RWPE2 (cell line): ENCODE measurements around the gene ZSCAN20.

ENCODE experiments used
- ATAC-seq: fragments of 200-7000 bp; cut with Tn5 transposase; 3 replicates; pipeline ENCODE4 v1.9.1; 2021; ENCODE audit warnings: low read depth
- DNase-seq: peaks from one replicate; pipeline ENCODE4 v3.0.0-alpha.2; 2020; ENCODE audit warnings: low spot score
- H3K27ac ChIP-seq: fragments of 450-650 bp; 2 replicates; pipeline ENCODE4 v1.5.1; 2017; ENCODE audit warnings: mild to moderate bottlenecking; ENCODE audit not compliant: poor library complexity, severe bottlenecking
- H3K27me3 ChIP-seq: fragments of 250-450 bp; sonication (Bioruptor Pico); 2 replicates; pipeline ENCODE4 v1.5.1; 2021; ENCODE audit warnings: mild to moderate bottlenecking, moderate library complexity; ENCODE audit not compliant: insufficient read depth, poor library complexity, severe bottlenecking
- H3K36me3 ChIP-seq: fragments of 250-450 bp; sonication (Bioruptor Pico); 2 replicates; pipeline ENCODE4 v1.5.1; 2020; ENCODE audit warnings: low read depth, mild to moderate bottlenecking, moderate library complexity
- H3K4me1 ChIP-seq: fragments of 250-450 bp; sonication (Bioruptor Pico); 2 replicates; pipeline ENCODE4 v1.5.1; 2021; ENCODE audit warnings: mild to moderate bottlenecking, moderate library complexity; ENCODE audit not compliant: insufficient read depth, poor library complexity, severe bottlenecking
- H3K4me3 ChIP-seq: fragments of 250-450 bp; sonication (Bioruptor Pico); 2 replicates; pipeline ENCODE4 v1.5.1; 2021; ENCODE audit warnings: mild to moderate bottlenecking, moderate library complexity; ENCODE audit not compliant: severe bottlenecking
- H3K9me3 ChIP-seq: fragments of 250-450 bp; sonication (Bioruptor Pico); 2 replicates; pipeline ENCODE4 v1.5.1; 2021; ENCODE audit warnings: mild to moderate bottlenecking, moderate library complexity; ENCODE audit not compliant: severe bottlenecking
- TF ChIP-seq, protein P1 (sequence below): fragments of 450-650 bp; IDR thresholded peaks from one replicate; pipeline ENCODE4 v1.5.1; 2017; ENCODE audit warnings: mild to moderate bottlenecking, moderate library complexity; ENCODE audit not compliant: poor library complexity, severe bottlenecking

ZSCAN20 gene

DNA sequence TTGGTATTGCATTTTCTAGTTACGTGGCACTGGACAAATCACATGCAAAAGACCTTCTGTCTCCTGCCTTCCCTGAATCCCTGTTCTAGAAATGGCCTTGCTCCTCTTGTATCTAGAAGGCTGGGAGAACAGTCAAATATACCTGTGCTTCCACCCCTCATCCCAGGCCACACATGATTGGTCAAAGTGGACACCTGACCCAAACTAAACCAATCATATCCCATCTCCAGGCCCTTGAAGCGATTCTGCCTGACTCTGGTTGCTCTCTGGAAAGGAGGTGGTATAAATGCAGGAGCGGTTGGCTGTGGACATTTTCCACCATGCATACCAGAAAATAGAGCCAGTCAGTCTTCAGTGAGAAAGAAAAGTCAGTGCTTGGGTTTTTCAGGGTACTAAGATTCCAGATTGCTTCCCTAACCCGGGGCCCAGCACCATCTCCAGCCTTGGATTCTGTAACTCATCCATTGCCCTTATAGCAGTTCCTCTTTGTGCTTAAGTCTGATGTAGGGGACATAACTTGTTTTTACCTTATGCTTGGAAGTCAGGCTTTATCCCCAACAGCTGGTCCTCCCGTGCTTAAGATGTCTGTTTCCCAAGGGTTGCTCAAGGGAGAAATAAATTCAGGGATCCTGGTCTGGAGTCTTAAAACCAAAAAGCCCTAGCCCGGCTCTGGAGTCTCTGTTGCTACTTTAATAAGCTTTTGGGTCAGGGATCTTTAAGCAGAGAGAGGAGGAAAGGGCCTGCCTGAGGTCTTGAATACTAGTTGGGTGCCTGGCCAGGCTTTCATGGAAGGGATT lies 33.9 kb upstream of the ZSCAN20 start:
- Histone ChIP-seq H3K27ac (peak overlapping the region; percentile 58), H3K4me1 (peaks cover 49% of the 10 kb centered on the region), H3K9me3 (no peaks in the 10 kb centered on the region), H3K4me3 (no peak overlapping the region), H3K36me3 (no peaks in the 10 kb centered on the region), H3K27me3 (no peaks in the 10 kb centered on the region)
- no peak for ATAC-seq
- TF ChIP-seq, protein P1, sequence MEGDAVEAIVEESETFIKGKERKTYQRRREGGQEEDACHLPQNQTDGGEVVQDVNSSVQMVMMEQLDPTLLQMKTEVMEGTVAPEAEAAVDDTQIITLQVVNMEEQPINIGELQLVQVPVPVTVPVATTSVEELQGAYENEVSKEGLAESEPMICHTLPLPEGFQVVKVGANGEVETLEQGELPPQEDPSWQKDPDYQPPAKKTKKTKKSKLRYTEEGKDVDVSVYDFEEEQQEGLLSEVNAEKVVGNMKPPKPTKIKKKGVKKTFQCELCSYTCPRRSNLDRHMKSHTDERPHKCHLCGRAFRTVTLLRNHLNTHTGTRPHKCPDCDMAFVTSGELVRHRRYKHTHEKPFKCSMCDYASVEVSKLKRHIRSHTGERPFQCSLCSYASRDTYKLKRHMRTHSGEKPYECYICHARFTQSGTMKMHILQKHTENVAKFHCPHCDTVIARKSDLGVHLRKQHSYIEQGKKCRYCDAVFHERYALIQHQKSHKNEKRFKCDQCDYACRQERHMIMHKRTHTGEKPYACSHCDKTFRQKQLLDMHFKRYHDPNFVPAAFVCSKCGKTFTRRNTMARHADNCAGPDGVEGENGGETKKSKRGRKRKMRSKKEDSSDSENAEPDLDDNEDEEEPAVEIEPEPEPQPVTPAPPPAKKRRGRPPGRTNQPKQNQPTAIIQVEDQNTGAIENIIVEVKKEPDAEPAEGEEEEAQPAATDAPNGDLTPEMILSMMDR, result no peak
- DNase-seq, result no peak

DNA sequence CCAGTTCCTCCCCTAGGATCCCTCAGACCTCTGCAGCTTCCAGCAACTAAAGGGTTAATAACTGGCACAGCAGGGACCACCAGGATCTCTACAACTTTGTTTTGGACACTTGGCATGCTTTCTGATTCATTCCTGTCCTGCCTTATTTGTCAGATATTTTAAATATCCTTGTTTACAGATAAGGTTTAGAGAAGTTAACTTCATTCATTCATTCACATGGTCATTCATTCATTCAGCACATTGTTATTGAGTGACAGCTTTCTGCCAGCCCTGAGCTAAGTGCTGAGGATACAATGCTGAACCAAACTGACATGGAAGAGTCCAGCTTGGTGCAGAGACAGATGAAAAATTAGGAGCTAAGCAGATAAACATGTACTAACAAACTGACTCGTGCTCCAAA lies 32.8 kb upstream of the ZSCAN20 start:
- no peaks in the 10 kb centered on the region for H3K36me3 ChIP-seq
- no peak for DNase-seq
- TF ChIP-seq, protein P1, result no peak
- no peak overlapping the region for H3K4me3 ChIP-seq
- H3K9me3 ChIP-seq, result no peaks in the 10 kb centered on the region
- H3K4me1 ChIP-seq, result peaks cover 40% of the 10 kb centered on the region
- H3K27ac ChIP-seq, result peak overlapping the region; percentile 58
- ATAC-seq, result no peak
- no peaks in the 10 kb centered on the region for H3K27me3 ChIP-seq

DNA sequence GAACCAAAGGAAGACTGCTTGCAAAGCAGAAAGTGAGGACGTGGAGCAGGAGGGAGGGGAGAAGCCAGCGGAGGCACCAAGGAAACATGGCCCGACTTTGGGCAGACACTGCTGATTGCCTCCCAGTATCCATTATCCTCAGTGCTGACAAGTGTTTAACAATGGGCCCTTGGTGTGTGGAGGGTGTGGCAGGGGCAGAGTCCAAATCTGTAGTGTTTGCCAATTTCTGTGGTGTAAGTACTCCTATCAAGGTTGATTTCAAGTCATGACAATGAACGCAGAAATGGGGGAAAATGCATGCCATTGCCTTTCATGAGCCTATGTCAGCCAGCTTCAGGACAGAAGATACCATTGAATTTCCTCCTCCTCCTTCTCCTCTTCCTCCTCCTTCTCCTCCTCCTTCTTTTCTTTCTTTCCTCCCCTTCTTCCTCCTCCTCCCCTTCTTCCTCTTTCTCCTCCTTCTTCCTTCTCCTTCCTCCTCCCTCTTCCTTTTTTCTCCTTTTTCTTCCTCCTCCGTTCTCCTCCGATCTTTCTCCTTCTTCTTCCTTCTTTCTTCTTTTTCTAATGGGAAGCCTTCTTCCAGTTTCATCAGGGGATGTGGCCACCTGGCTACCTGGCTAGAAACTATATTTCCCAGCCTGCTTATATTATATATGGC lies 31.2 kb upstream of the ZSCAN20 start:
- DNase-seq, result no peak
- H3K27me3 ChIP-seq, result no peaks in the 10 kb centered on the region
- H3K9me3 ChIP-seq, result no peaks in the 10 kb centered on the region
- no peak overlapping the region for H3K4me3 ChIP-seq
- peak overlapping the region; percentile 58 for H3K27ac ChIP-seq
- TF ChIP-seq, protein P1, result no peak
- ATAC-seq, result no peak
- H3K4me1 ChIP-seq, result peaks cover 30% of the 10 kb centered on the region
- H3K36me3 ChIP-seq, result no peaks in the 10 kb centered on the region

DNA sequence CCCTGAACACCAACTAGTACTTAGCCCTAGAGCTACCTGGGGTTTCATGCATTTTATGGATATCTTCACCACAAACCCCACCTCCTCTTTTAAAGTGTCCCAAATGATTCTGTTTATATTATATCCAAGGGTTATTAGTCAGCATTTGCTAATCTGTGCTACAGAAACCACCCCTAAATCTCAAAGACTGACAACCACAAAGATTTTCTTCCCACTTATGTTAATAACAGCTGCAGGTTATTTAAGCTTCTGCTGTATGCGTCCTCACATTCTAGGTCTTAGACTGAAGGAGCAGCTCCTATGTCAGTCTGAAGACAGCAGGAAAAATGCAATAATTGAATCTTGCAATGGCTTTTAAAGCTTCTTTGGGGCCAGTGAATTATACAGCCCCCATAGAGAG lies 30.3 kb upstream of the ZSCAN20 start:
- Histone ChIP-seq H3K9me3 (no peaks in the 10 kb centered on the region), H3K27ac (peak overlapping the region; percentile 45), H3K4me1 (peaks cover 30% of the 10 kb centered on the region), H3K36me3 (no peaks in the 10 kb centered on the region), H3K27me3 (no peaks in the 10 kb centered on the region), H3K4me3 (no peak overlapping the region)
- ATAC-seq (no peak), DNase-seq (no peak)
- TF ChIP-seq, protein P1, result no peak
